HepG2 (cell line): ENCODE measurements around the gene NCKIPSD. TPM values are rescaled to one million over a fixed set of nuclear protein-coding genes. Genes with fewer than 3 reads are reported as not detected.

ENCODE experiments used
- ATAC-seq: fragments of 200-7000 bp; cut with Tn5 transposase; 3 replicates; pipeline ENCODE4 v1.9.1; 2020; ENCODE audit warnings: mild to moderate bottlenecking, moderate library complexity
- BruUV-seq: library from RNA; stranded (reverse); fragments of 400-500 nt; replicated peaks from 2 replicates; lab custom pipeline; 2021; lab: Mats Ljungman, UMichigan
- CTCF ChIA-PET: fragments of 300-600 bp; formaldehyde crosslinking; extraction: SDS; loops from one replicate; lab custom pipeline; 2021; ENCODE audit warnings: low total read pairs, inconsistent platforms, low intra/inter-chr PET ratio; lab: Yijun Ruan, JAX
- POLR2A ChIA-PET: fragments of 350-600 bp; sonication (Branson Sonifier 250); formaldehyde crosslinking; loops from one replicate; lab custom pipeline; 2020; ENCODE audit warnings: antibody characterized with exemption, inconsistent platforms; lab: Yijun Ruan, JAX
- DNase-seq: peaks from one replicate; pipeline ENCODE4 v3.0.0-alpha.2; 2015; ENCODE audit warnings: low spot score
- FAIRE-seq: peaks from 3 replicates; lab custom pipeline; 2011; peaks lifted over from hg19 to GRCh38; lab: Jason Lieb, UNC
- H2AFZ ChIP-seq: one replicate; pipeline ENCODE4 v1.6.1; 2011; ENCODE audit warnings: low read length, inconsistent platforms
- H3K27ac ChIP-seq: fragments of 300-600 bp; 3 replicates; pipeline ENCODE4 v1.8.0; 2011; ENCODE audit warnings: mixed run types, mild to moderate bottlenecking, mixed read lengths, low read length, inconsistent platforms; ENCODE audit not compliant: insufficient read depth; ENCODE audit errors: extremely low read length
- H3K27me3 ChIP-seq, 2 experiments: fragments of 200-600 bp in 1 of 2; 2 replicates in 1 of 2; 3 replicates in 1 of 2; pipeline versions ENCODE4 v1.6.0 to v1.8.0; 2011; ENCODE audit warnings: low read length in 2 of 2, mild to moderate bottlenecking in 2 of 2, moderate library complexity in 2 of 2, inconsistent platforms in 1 of 2; ENCODE audit not compliant: insufficient read depth in 2 of 2, control insufficient read depth in 1 of 2
- H3K36me3 ChIP-seq, 2 experiments: fragments of 200-600 bp in 1 of 2; replicated peaks in 1 of 2; 2 replicates in 1 of 2; 3 replicates in 1 of 2; pipeline versions ENCODE4 v1.5.1 to v1.8.0; 2011; ENCODE audit warnings: low read length in 2 of 2, inconsistent platforms in 1 of 2; ENCODE audit not compliant: insufficient read depth in 2 of 2, control insufficient read depth in 1 of 2
- H3K4me1 ChIP-seq: 2 replicates; pipeline ENCODE4 v1.5.1; 2012; ENCODE audit warnings: low read length, inconsistent platforms; ENCODE audit not compliant: insufficient read depth
- H3K4me2 ChIP-seq: 2 replicates; pipeline ENCODE4 v1.6.0; 2011; ENCODE audit warnings: low read depth, low read length, inconsistent platforms
- H3K4me3 ChIP-seq, 3 experiments: fragments of 200-600 bp in 1 of 3; sonication (generic), shearing (Covaris generic) in 1 of 3; replicated peaks in 1 of 3; 2 replicates each; pipeline ENCODE4 v1.5.1; 2011 to 2016; ENCODE audit warnings: low read length in 3 of 3, inconsistent platforms in 2 of 3, low read depth in 2 of 3, mild to moderate bottlenecking in 2 of 3, control low read depth in 1 of 3, mixed read lengths in 1 of 3; ENCODE audit not compliant: insufficient read depth in 1 of 3
- H3K79me2 ChIP-seq: one replicate; pipeline ENCODE4 v1.6.1; 2011; ENCODE audit warnings: low read length, inconsistent platforms; ENCODE audit not compliant: insufficient read depth
- H3K9ac ChIP-seq: 2 replicates; pipeline ENCODE4 v1.6.0; 2011; ENCODE audit warnings: mild to moderate bottlenecking, low read depth, low read length, inconsistent platforms; ENCODE audit not compliant: insufficient read depth
- H3K9me3 ChIP-seq: 2 replicates; pipeline ENCODE4 v1.5.1; 2012; ENCODE audit warnings: mild to moderate bottlenecking, low read length
- H4K20me1 ChIP-seq: 2 replicates; pipeline ENCODE4 v1.6.0; 2011; ENCODE audit warnings: inconsistent platforms, mild to moderate bottlenecking, low read length, moderate library complexity; ENCODE audit not compliant: insufficient read depth
- DDIT3 ChIP-seq: sonication (generic); formaldehyde crosslinking; IDR thresholded peaks from 2 replicates; pipeline ENCODE4 v1.4.0; 2020; ENCODE audit warnings: mild to moderate bottlenecking, missing genetic modification reagents
- HES4 ChIP-seq: sonication (generic); formaldehyde crosslinking; IDR thresholded peaks from 2 replicates; pipeline ENCODE4 v1.9.0; 2021; ENCODE audit warnings: mild to moderate bottlenecking, missing genetic modification reagents, borderline replicate concordance
- HMGA1 ChIP-seq: sonication (generic); formaldehyde crosslinking; conservative IDR thresholded peaks from 2 replicates; pipeline ENCODE4 v1.4.0; 2020; ENCODE audit warnings: missing genetic modification reagents
- HOMEZ ChIP-seq: IDR thresholded peaks from 2 replicates; pipeline ENCODE4 v1.6.1; 2016; ENCODE audit warnings: low read depth
- JUND ChIP-seq: sonication (generic); formaldehyde crosslinking; IDR thresholded peaks from 2 replicates; pipeline ENCODE4 v1.8.0; 2022; ENCODE audit warnings: mild to moderate bottlenecking, missing genetic modification reagents
- MAFG ChIP-seq: sonication (generic); formaldehyde crosslinking; IDR thresholded peaks from 2 replicates; pipeline ENCODE4 v1.5.1; 2020; ENCODE audit warnings: mild to moderate bottlenecking, missing genetic modification reagents
- PATZ1 ChIP-seq: sonication (generic); formaldehyde crosslinking; IDR thresholded peaks from 2 replicates; pipeline ENCODE4 v1.4.0; 2020; ENCODE audit warnings: missing genetic modification reagents
- PHF5A ChIP-seq: IDR thresholded peaks from one replicate; pipeline ENCODE4 v1.6.1; 2018; ENCODE audit warnings: low read depth, missing genetic modification reagents; ENCODE audit not compliant: unreplicated experiment
- RFX5 ChIP-seq: IDR thresholded peaks from 2 replicates; pipeline ENCODE4 v1.6.1; 2011; ENCODE audit warnings: low read depth, low read length, improper control_type of control experiment
- SMAD3 ChIP-seq: sonication (generic); formaldehyde crosslinking; IDR thresholded peaks from 2 replicates; pipeline ENCODE4 v1.4.0; 2020; ENCODE audit warnings: missing genetic modification reagents
- SNAPC4 ChIP-seq: sonication (generic); formaldehyde crosslinking; IDR thresholded peaks from 2 replicates; pipeline ENCODE4 v1.4.0; 2020; ENCODE audit warnings: mild to moderate bottlenecking, missing genetic modification reagents
- XBP1 ChIP-seq: sonication (generic); formaldehyde crosslinking; IDR thresholded peaks from 2 replicates; pipeline ENCODE4 v1.5.0; 2020; ENCODE audit warnings: missing genetic modification reagents
- ZNF496 ChIP-seq: sonication (generic); formaldehyde crosslinking; IDR thresholded peaks from 2 replicates; pipeline ENCODE4 v1.8.1; 2023; ENCODE audit warnings: mild to moderate bottlenecking, moderate library complexity, missing genetic modification reagents; ENCODE audit not compliant: insufficient replicate concordance
- ZNF816 ChIP-seq: sonication (generic); formaldehyde crosslinking; IDR thresholded peaks from 2 replicates; pipeline ENCODE4 v1.8.0; 2022; ENCODE audit warnings: missing genetic modification reagents, mild to moderate bottlenecking, borderline replicate concordance
- ZSCAN22 ChIP-seq: sonication (generic); formaldehyde crosslinking; IDR thresholded peaks from 2 replicates; pipeline ENCODE4 v1.4.0; 2020; ENCODE audit warnings: mild to moderate bottlenecking, missing genetic modification reagents
- WGBS: methylation state at CpG from one replicate; pipeline ENCODE4 v1.1.6; 2017; ENCODE audit warnings: low lambda C conversion rate; 5-methylcytosine and 5-hydroxymethylcytosine counted together
- in situ Hi-C: cut with HindIII; loops from 2 replicates; pipeline ENCODE4 v1.10.0; 2017; ENCODE audit warnings: low pct_unique_long_range_greater_than_20kb; ENCODE audit not compliant: extremely low pct_ligation_motif_present
- intact Hi-C: fragments of 100-400 bp; cut with micrococcal nuclease; formaldehyde crosslinking; loops from one replicate; pipeline ENCODE4 v1.10.0; 2022; ENCODE audit not compliant: unreplicated experiment
- polyA plus RNA-seq, 8 experiments: library from polyadenylated mRNA; depleted of rRNA in 3 of 8; stranded (reverse) in 7 of 8; unstranded in 1 of 8; fragments of >200 nt; fragmentation: Illumina TruSeq in 4 of 8; extraction: Trizol in 4 of 8; gene quantifications; 2 replicates each; pipeline versions ENCODE4 v1.2.1 to v1.2.3, GENCODE V29; 2011 to 2016; ENCODE audit warnings: low read depth in 4 of 8, missing spikeins in 1 of 8, mixed read lengths in 1 of 8; ENCODE audit not compliant: insufficient read depth in 1 of 8
- total RNA-seq, 5 experiments: library from RNA; depleted of rRNA; stranded (reverse); fragments of >200 nt; fragmentation: Illumina TruSeq; extraction: Trizol; gene quantifications; 2 replicates each; pipeline ENCODE4 v1.2.3, GENCODE V29; 2016; ENCODE audit warnings: low read depth in 1 of 5

The NCKIPSD gene
- total and polyA plus RNA-seq, 2 of the 13 experiments (the other 11 are each of a cell fraction or from before 2014, with no cell fraction given), result 13.5 to 35.2 TPM

DNA sequence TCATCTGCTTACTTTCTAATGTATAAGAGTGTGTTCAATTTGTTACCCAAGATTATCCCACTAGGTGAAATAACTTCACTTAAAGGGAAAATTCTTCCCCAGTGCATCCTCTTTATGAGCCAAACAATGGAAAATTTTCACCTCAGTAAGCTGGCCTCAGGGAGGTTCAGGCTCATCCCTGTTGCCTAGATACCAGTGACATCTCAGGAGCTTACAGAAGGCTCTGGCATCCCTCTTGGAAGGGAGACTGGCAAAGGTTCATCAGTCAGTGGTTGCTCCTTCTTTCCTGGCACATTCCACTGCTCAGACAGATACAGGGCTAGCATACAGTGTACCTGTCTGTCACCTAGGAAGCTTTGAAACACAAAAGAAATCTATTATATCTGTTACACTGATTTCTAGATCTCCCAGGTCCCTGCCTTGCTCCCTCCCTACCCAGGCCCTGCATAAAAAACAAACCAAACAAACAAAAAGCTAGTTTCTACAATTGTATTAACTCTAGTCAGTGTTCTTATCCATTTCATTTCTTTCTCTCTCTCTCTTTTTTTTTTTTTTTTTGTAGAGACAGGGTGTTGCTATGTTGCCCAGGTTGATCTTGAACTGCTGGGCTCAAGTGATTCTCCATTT lies 29.6 kb upstream of the NCKIPSD start (continued):
- TF ChIP-seq HES4 (CRISPR knock-in tag), result no peak
- no peak for TF ChIP-seq DDIT3 (CRISPR knock-in tag)
- no peak for TF ChIP-seq HOMEZ (CRISPR knock-in tag)
- peak; percentile 75 for TF ChIP-seq RFX5
- no peak for TF ChIP-seq XBP1

DNA sequence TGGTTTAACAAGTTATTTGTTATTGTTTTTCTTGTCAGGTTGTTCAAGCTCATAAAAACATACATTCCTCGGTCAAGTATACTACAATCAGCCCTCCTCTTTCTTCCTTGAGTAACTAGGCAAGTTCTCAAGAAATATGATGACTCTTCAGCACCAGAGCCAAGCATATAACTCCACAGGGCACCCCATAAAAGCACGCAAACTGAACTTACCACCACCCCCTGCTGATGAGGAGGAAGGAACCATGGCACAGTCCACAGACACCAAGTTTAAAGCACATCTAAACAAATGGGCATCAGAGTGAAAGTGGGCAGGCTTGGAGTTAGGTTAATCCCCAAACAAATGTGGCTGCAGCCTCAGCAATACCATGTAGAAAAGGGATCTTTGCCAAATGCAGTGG lies 26.0 kb upstream of the NCKIPSD start:
- ATAC-seq, result no peak
- WGBS, result 100% methylated on average over 2 of the region's 2 CpGs
- no TSS peak for BruUV-seq
- FAIRE-seq, result no peak
- no peak overlapping the region for H3K4me2 ChIP-seq
- H2AFZ ChIP-seq, result no peak overlapping the region
- H3K4me3 ChIP-seq, result no peak overlapping the region
- intact Hi-C loops (no loop called here), in situ Hi-C loops (no loop called here)
- peaks cover 67% of the 10 kb centered on the region for H4K20me1 ChIP-seq
- ChIA-PET CTCF (no interaction called here), POLR2A (no interaction called here)
- H3K36me3 ChIP-seq, result peaks cover 18 to 42% of the 10 kb centered on the region in 2 experiments
- H3K27ac ChIP-seq, result no peak overlapping the region
- H3K79me2 ChIP-seq, result peaks cover 94% of the 10 kb centered on the region
- H3K27me3 ChIP-seq, result no peaks in the 10 kb centered on the region; a peak in 1 of 5 replicates
- peaks cover 60% of the 10 kb centered on the region for H3K4me1 ChIP-seq
- no peak for DNase-seq
- no peak overlapping the region for H3K9ac ChIP-seq
- no peaks in the 10 kb centered on the region for H3K9me3 ChIP-seq
- TF ChIP-seq HMGA1 (CRISPR knock-in tag) (no peak), PHF5A (no peak), JUND (CRISPR knock-in tag) (no peak), MAFG (CRISPR knock-in tag) (no peak), ZSCAN22 (CRISPR knock-in tag) (no peak), ZNF496 (CRISPR knock-in tag) (no peak), SNAPC4 (no peak), ZNF816 (CRISPR knock-in tag) (no peak), PATZ1 (CRISPR knock-in tag) (no peak), SMAD3 (CRISPR knock-in tag) (no peak)
